ENCODE results near the gene FUCA1. TPM values are rescaled to one million over a fixed set of nuclear protein-coding genes. Genes with fewer than 3 reads are reported as not detected.
A peak's percentile ranks its signal among the peaks of the same experiment; 100 is the strongest.

Gene FUCA1
- total and polyA plus RNA-seq, 10 of the 15 experiments (the other 5 are each of a cell fraction or from before 2014, with no cell fraction given) = 33.3 to 117 (median 52.6) TPM

DNA sequence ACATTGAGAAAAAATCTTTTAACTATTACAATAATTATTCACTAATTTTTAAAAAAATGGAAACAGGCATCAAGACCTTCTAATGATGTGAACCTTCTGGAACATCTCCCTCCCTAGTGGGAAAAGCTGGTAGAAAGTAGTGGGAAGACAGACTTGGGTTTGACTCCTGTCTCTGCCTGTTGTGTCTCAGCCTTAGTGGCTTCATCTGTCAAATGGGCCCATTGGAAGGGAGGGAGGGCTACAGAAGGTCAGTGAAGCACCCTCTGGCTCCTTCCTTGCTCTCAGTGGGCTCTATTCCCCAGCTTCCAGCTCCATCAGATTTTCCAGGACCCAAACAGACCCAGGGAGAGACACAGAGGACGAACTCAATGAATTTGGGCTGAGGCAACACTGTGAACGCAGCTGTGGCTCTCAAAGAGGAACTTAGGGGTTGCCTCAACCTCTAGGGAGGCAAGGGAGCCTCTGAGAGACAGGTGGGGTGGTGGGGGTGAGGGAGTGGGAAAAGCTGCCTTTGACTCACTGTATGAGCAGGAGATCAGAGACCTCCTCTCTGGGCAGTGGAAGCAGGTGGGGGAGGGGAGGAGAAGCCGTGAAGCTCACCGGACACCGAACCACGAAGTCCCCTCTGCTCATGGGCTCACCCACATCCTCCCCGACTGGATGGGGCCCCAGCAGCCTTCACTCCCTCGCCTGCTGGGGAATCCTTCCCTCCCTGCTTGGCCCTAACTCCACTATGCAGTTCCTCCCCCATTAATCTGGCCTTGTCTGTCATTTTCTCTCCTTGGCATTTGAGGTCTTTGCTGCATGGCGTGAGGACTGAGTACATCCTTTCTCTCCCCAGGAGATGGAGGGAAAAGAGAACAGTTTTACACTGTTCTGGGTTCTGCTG, 40.6 kb upstream of the FUCA1 start (continued):
- TF ChIP-seq ZBTB40 (IDR thresholded peaks at IDR 0.05; ENCODE audit: borderline replicate concordance) (no peak), ZZZ3 (IDR thresholded peaks at IDR 0.05; ENCODE audit: control insufficient read depth, insufficient read length, low read depth) (no peak), NKRF (conservative IDR thresholded peaks at IDR 0.05) (no peak), CREM (IDR thresholded peaks at IDR 0.05; ENCODE audit: low read depth) (0 out of 2 replicates have a peak, but pooled peaks have one; percentile 37), ATF7 (IDR thresholded peaks at IDR 0.05; ENCODE audit: low read depth) (peak; percentile 96), ETV6 (conservative IDR thresholded peaks at IDR 0.05 in 1 of 2, IDR thresholded peaks at IDR 0.05 in 1 of 2; ENCODE audit: borderline replicate concordance in 1 of 2, low read depth in 1 of 2) (0 out of 4 replicates have a peak, but pooled peaks of 1 of the 2 experiments have one; percentile 25), MTA3 (IDR thresholded peaks at IDR 0.05; ENCODE audit: borderline replicate concordance, low read length) (no peak), DPF2 (IDR thresholded peaks at IDR 0.05) (0 out of 2 replicates have a peak, but pooled peaks have one; percentile 13), ASH2L (IDR thresholded peaks at IDR 0.05; ENCODE audit: borderline replicate concordance, low read depth) (no peak), TCF3 (IDR thresholded peaks at IDR 0.05; ENCODE audit: borderline replicate concordance, insufficient read depth, low read depth, low read length) (peak; percentile 64)
- TF ChIP-seq, protein P1, sequence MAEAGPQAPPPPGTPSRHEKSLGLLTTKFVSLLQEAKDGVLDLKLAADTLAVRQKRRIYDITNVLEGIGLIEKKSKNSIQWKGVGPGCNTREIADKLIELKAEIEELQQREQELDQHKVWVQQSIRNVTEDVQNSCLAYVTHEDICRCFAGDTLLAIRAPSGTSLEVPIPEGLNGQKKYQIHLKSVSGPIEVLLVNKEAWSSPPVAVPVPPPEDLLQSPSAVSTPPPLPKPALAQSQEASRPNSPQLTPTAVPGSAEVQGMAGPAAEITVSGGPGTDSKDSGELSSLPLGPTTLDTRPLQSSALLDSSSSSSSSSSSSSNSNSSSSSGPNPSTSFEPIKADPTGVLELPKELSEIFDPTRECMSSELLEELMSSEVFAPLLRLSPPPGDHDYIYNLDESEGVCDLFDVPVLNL (IDR thresholded peaks at IDR 0.05; ENCODE audit: low read depth, low read length) = no peak
- TF ChIP-seq, protein P2, sequence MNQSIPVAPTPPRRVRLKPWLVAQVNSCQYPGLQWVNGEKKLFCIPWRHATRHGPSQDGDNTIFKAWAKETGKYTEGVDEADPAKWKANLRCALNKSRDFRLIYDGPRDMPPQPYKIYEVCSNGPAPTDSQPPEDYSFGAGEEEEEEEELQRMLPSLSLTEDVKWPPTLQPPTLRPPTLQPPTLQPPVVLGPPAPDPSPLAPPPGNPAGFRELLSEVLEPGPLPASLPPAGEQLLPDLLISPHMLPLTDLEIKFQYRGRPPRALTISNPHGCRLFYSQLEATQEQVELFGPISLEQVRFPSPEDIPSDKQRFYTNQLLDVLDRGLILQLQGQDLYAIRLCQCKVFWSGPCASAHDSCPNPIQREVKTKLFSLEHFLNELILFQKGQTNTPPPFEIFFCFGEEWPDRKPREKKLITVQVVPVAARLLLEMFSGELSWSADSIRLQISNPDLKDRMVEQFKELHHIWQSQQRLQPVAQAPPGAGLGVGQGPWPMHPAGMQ (IDR thresholded peaks at IDR 0.05; ENCODE audit: borderline replicate concordance) = no peak
- TF ChIP-seq, protein P3, sequence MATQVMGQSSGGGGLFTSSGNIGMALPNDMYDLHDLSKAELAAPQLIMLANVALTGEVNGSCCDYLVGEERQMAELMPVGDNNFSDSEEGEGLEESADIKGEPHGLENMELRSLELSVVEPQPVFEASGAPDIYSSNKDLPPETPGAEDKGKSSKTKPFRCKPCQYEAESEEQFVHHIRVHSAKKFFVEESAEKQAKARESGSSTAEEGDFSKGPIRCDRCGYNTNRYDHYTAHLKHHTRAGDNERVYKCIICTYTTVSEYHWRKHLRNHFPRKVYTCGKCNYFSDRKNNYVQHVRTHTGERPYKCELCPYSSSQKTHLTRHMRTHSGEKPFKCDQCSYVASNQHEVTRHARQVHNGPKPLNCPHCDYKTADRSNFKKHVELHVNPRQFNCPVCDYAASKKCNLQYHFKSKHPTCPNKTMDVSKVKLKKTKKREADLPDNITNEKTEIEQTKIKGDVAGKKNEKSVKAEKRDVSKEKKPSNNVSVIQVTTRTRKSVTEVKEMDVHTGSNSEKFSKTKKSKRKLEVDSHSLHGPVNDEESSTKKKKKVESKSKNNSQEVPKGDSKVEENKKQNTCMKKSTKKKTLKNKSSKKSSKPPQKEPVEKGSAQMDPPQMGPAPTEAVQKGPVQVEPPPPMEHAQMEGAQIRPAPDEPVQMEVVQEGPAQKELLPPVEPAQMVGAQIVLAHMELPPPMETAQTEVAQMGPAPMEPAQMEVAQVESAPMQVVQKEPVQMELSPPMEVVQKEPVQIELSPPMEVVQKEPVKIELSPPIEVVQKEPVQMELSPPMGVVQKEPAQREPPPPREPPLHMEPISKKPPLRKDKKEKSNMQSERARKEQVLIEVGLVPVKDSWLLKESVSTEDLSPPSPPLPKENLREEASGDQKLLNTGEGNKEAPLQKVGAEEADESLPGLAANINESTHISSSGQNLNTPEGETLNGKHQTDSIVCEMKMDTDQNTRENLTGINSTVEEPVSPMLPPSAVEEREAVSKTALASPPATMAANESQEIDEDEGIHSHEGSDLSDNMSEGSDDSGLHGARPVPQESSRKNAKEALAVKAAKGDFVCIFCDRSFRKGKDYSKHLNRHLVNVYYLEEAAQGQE (IDR thresholded peaks at IDR 0.05; ENCODE audit: low read depth, low read length) = no peak
